H1 (cell line): Measurements from ENCODE around the gene ETFB. TPM values are rescaled to one million over a fixed set of nuclear protein-coding genes. Genes with fewer than 3 reads are reported as not detected.

Experiments
- CTCF ChIA-PET: fragments of 300-600 bp; sonication (Branson Sonifier 250); formaldehyde crosslinking; loops from one replicate; lab custom pipeline; 2021; ENCODE audit not compliant: partially characterized antibody; lab: Charles Lee
- POLR2A ChIA-PET: fragments of 300-600 bp; sonication (Branson Sonifier 250); formaldehyde crosslinking; loops from one replicate; lab custom pipeline; 2021; ENCODE audit warnings: inconsistent platforms; ENCODE audit not compliant: partially characterized antibody; lab: Charles Lee
- DNase-seq, 2 experiments: peaks; one replicate each; pipeline versions ENCODE4 v3.0.0 to v3.0.0-alpha.2; 2010 to 2022; ENCODE audit warnings: low spot score in 2 of 2, low read depth in 1 of 2, mixed read lengths in 1 of 2
- FAIRE-seq: peaks from 2 replicates; lab custom pipeline; 2011; peaks lifted over from hg19 to GRCh38; lab: Jason Lieb, UNC
- H2AFZ ChIP-seq: 2 replicates; pipeline ENCODE4 v1.8.1; 2012; ENCODE audit warnings: low read length, inconsistent platforms
- H2AK5ac ChIP-seq: 2 replicates; pipeline ENCODE4 v1.6.1; 2013; ENCODE audit warnings: low read depth, low read length
- H2BK120ac ChIP-seq: replicated peaks from 2 replicates; pipeline ENCODE3; 2013; ENCODE audit warnings: low read depth, low read length, inconsistent platforms
- H2BK12ac ChIP-seq: 2 replicates; pipeline ENCODE4 v1.6.1; 2013; ENCODE audit warnings: low read depth, low read length
- H2BK15ac ChIP-seq: 2 replicates; pipeline ENCODE4 v1.6.1; 2013; ENCODE audit warnings: low read length
- H2BK20ac ChIP-seq: 2 replicates; pipeline ENCODE4 v1.6.1; 2013; ENCODE audit warnings: low read length
- H2BK5ac ChIP-seq: 2 replicates; pipeline ENCODE4 v1.6.1; 2013; ENCODE audit warnings: low read depth, low read length
- H3K14ac ChIP-seq: 2 replicates; pipeline ENCODE4 v1.6.1; 2013; ENCODE audit warnings: inconsistent platforms; ENCODE audit not compliant: insufficient read length
- H3K18ac ChIP-seq: 2 replicates; pipeline ENCODE4 v1.6.1; 2013; ENCODE audit warnings: low read length; ENCODE audit errors: extremely low read depth
- H3K23ac ChIP-seq: 2 replicates; pipeline ENCODE4 v1.6.1; 2013; ENCODE audit warnings: inconsistent platforms; ENCODE audit not compliant: insufficient read length
- H3K23me2 ChIP-seq: 2 replicates; pipeline ENCODE4 v1.6.1; 2013; ENCODE audit warnings: low read depth, low read length
- H3K27ac ChIP-seq: 2 replicates; pipeline ENCODE4 v1.6.1; 2011; ENCODE audit warnings: low read depth, low read length, inconsistent platforms
- H3K27me3 ChIP-seq, 4 experiments: replicated peaks in 1 of 4; 1 replicate in 1 of 4; 2 replicates in 3 of 4; pipeline versions ENCODE4 v1.6.1 to v1.8.1; 2011 to 2013; ENCODE audit warnings: low read length in 3 of 4, mild to moderate bottlenecking in 3 of 4, inconsistent platforms in 2 of 4, mixed read lengths in 2 of 4, moderate library complexity in 1 of 4; ENCODE audit not compliant: control insufficient read depth in 3 of 4, insufficient read depth in 3 of 4; ENCODE audit errors: extremely low read depth in 1 of 4
- H3K36me3 ChIP-seq, 4 experiments: 2 replicates each; pipeline versions ENCODE4 v1.6.1 to v1.8.1; 2011 to 2013; ENCODE audit warnings: mild to moderate bottlenecking in 4 of 4, low read length in 3 of 4, moderate library complexity in 2 of 4, control low read depth in 1 of 4, inconsistent platforms in 1 of 4; ENCODE audit not compliant: insufficient read depth in 4 of 4, control insufficient read depth in 2 of 4
- H3K4ac ChIP-seq: replicated peaks from 2 replicates; pipeline ENCODE3; 2013; ENCODE audit warnings: low read length, low read depth, mixed read lengths, inconsistent platforms; ENCODE audit not compliant: insufficient read length
- H3K4me1 ChIP-seq, 4 experiments: replicated peaks in 1 of 4; 1 replicate in 1 of 4; 2 replicates in 3 of 4; pipeline versions ENCODE4 v1.6.1 to v1.8.1; 2011 to 2013; ENCODE audit warnings: low read length in 3 of 4, inconsistent platforms in 2 of 4, mixed read lengths in 1 of 4; ENCODE audit not compliant: insufficient read depth in 4 of 4, control insufficient read depth in 3 of 4
- H3K4me2 ChIP-seq, 2 experiments: 2 replicates each; pipeline versions ENCODE4 v1.6.1 to v1.8.1; 2011 to 2013; ENCODE audit warnings: low read depth in 2 of 2, low read length in 2 of 2, control low read depth in 1 of 2, inconsistent platforms in 1 of 2, mild to moderate bottlenecking in 1 of 2; ENCODE audit not compliant: insufficient read depth in 1 of 2
- H3K4me3 ChIP-seq, 4 experiments: fragments of 200-600, 300-600 bp in 1 of 4; sonication (generic), shearing (Covaris generic), sonication (Bioruptor Twin) in 1 of 4; 2 replicates each; pipeline versions ENCODE4 v1.5.1 to v1.8.1; 2011 to 2016; ENCODE audit warnings: low read length in 4 of 4, low read depth in 3 of 4, control low read depth in 2 of 4, inconsistent platforms in 2 of 4, mild to moderate bottlenecking in 2 of 4, mixed read lengths in 1 of 4, moderate library complexity in 1 of 4; ENCODE audit not compliant: insufficient read depth in 2 of 4; ENCODE audit errors: extremely low read depth in 1 of 4
- H3K56ac ChIP-seq: replicated peaks from 2 replicates; pipeline ENCODE3; 2013; ENCODE audit warnings: low read depth, mild to moderate bottlenecking, mixed read lengths, low read length, inconsistent platforms; ENCODE audit not compliant: insufficient read length
- H3K79me1 ChIP-seq: 2 replicates; pipeline ENCODE4 v1.6.1; 2013; ENCODE audit warnings: low read depth, low read length, control low read depth
- H3K79me2 ChIP-seq, 2 experiments: 2 replicates each; pipeline versions ENCODE4 v1.6.1 to v1.8.1; 2012 to 2013; ENCODE audit warnings: low read length in 2 of 2, mild to moderate bottlenecking in 2 of 2, inconsistent platforms in 1 of 2; ENCODE audit not compliant: insufficient read depth in 2 of 2, control insufficient read depth in 1 of 2
- H3K9ac ChIP-seq, 4 experiments: replicated peaks in 1 of 4; 1 replicate in 1 of 4; 2 replicates in 3 of 4; pipeline versions ENCODE4 v1.6.1 to v1.8.1; 2011 to 2013; ENCODE audit warnings: low read depth in 3 of 4, low read length in 3 of 4, control low read depth in 2 of 4, mild to moderate bottlenecking in 2 of 4, moderate library complexity in 2 of 4, inconsistent platforms in 1 of 4; ENCODE audit errors: extremely low read depth in 1 of 4
- H3K9me3 ChIP-seq, 2 experiments: 2 replicates each; pipeline versions ENCODE4 v1.6.1 to v1.8.1; 2012 to 2013; ENCODE audit warnings: mild to moderate bottlenecking in 2 of 2, moderate library complexity in 2 of 2, control low read depth in 1 of 2, inconsistent platforms in 1 of 2, low read depth in 1 of 2, low read length in 1 of 2, mixed read lengths in 1 of 2; ENCODE audit not compliant: insufficient read depth in 2 of 2
- H4K20me1 ChIP-seq, 2 experiments: replicated peaks in 1 of 2; 2 replicates each; pipeline versions ENCODE3 to v1.8.1; 2011 to 2013; ENCODE audit warnings: inconsistent platforms in 2 of 2, low read length in 2 of 2, mild to moderate bottlenecking in 1 of 2; ENCODE audit not compliant: insufficient read depth in 2 of 2, control insufficient read depth in 1 of 2
- H4K5ac ChIP-seq: 2 replicates; pipeline ENCODE4 v1.6.1; 2013; ENCODE audit warnings: low read length, low read depth, mixed read lengths, inconsistent platforms; ENCODE audit not compliant: insufficient read length
- H4K8ac ChIP-seq: 2 replicates; pipeline ENCODE4 v1.8.0; 2013; ENCODE audit warnings: mild to moderate bottlenecking, moderate library complexity, low read length, inconsistent platforms; ENCODE audit not compliant: insufficient read depth; ENCODE audit errors: extremely low read depth
- H4K91ac ChIP-seq: replicated peaks from 2 replicates; pipeline ENCODE3; 2013; ENCODE audit warnings: low read length, mixed read lengths, inconsistent platforms; ENCODE audit not compliant: insufficient read length
- EGR1 ChIP-seq: IDR thresholded peaks from 2 replicates; pipeline ENCODE4 v1.6.1; 2011; ENCODE audit warnings: low read depth, low read length, borderline replicate concordance
- FOSL1 ChIP-seq: IDR thresholded peaks from 2 replicates; pipeline ENCODE4 v1.6.1; 2011; ENCODE audit warnings: mild to moderate bottlenecking, low read depth, low read length, moderate library complexity; ENCODE audit not compliant: insufficient read depth
- JUN ChIP-seq: IDR thresholded peaks from 2 replicates; pipeline ENCODE4 v1.6.1; 2011; ENCODE audit warnings: low read depth, mild to moderate bottlenecking, improper control_type of control experiment, low read length
- POU5F1 ChIP-seq: IDR thresholded peaks from 2 replicates; pipeline ENCODE4 v1.6.1; 2011; ENCODE audit warnings: low read depth, mild to moderate bottlenecking, low read length, moderate library complexity
- WGBS, 2 experiments: shearing (Covaris generic) in 1 of 2; methylation state at CpG; one replicate each; pipeline versions ENCODE4 v1.1.6 to v1.1.7; 2013 to 2015; ENCODE audit warnings: low lambda C conversion rate in 2 of 2, mixed read lengths in 2 of 2, inconsistent platforms in 1 of 2, low coverage in 1 of 2, missing lambda C conversion rate in 1 of 2; ENCODE audit not compliant: insufficient replicate concordance in 2 of 2, insufficient coverage in 1 of 2, insufficient read length in 1 of 2; ENCODE audit errors: extremely low coverage in 1 of 2, missing lambda C conversion rate in 1 of 2; 5-methylcytosine and 5-hydroxymethylcytosine counted together
- polyA plus RNA-seq, 7 experiments: library from polyadenylated mRNA; depleted of rRNA in 3 of 7; stranded (reverse) in 5 of 7; unstranded in 2 of 7; fragments of >200 nt in 5 of 7; fragments of 200-250 nt in 2 of 7; gene quantifications; 1 replicate in 5 of 7; 2 replicates in 1 of 7; 4 replicates in 1 of 7; pipeline versions ENCODE4 v1.2.1 to v1.2.3, GENCODE V29; 2011 to 2013; ENCODE audit warnings: missing spikeins in 2 of 7, mixed read lengths in 2 of 7
- total RNA-seq: library from RNA; stranded (reverse); fragmentation: NEBNext Ultra II Directional; extraction: Animal tissue kit (Norgen Biotek cat#: 25700); gene quantifications from 2 replicates; pipeline ENCODE4 v1.2.1, GENCODE V29; 2021
- TF ChIP-seq, protein P1 (sequence below): IDR thresholded peaks from 2 replicates; pipeline ENCODE4 v1.6.1; 2012; ENCODE audit warnings: inconsistent platforms
- TF ChIP-seq, protein P2 (sequence below): IDR thresholded peaks from 2 replicates; pipeline ENCODE4 v1.6.1; 2012; ENCODE audit warnings: inconsistent platforms

The ETFB gene
- total and polyA plus RNA-seq, 2 of the 8 experiments (the other 6 are each of a cell fraction or from before 2014, with no cell fraction given), result 40.0 to 66.5 TPM

DNA sequence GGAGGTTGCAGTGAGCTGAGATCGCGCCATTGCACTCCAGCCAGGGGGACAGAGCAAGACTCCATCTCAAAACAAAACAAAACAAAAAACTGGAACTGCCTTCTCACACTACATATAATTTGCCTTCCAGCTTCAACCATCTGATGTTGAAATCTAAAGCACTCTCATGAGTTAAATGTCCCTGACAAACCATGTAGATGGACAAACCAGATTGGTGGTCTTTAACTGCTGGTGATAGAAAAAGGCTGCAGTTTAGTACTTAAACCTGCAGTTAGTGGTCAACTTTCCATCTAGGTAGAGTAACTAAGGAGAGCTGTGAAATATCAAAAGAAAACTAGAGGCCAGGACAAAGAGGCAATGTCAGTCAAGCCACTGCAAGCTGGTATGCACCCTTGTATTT lies 30.0 kb upstream of the ETFB start:
- Histone ChIP-seq H3K27me3 (no peaks in the 10 kb centered on the region), H3K23ac (no peak overlapping the region), H4K5ac (no peak overlapping the region), H3K36me3 (peaks cover 0 to 3% (median 0%) of the 10 kb centered on the region in 4 experiments; a peak in 2 of 8 replicates), H3K4me1 (peaks cover 0 to 7% (median 0%) of the 10 kb centered on the region in 4 experiments; a peak in 3 of 7 replicates), H3K56ac (no peak overlapping the region), H3K14ac (no peak overlapping the region), H3K18ac (no peak overlapping the region), H3K79me2 (peaks cover 0 to 5% of the 10 kb centered on the region in 2 experiments; a peak in 2 of 4 replicates), H2AFZ (no peak overlapping the region), H3K4me2 (no peak overlapping the region; a peak in 1 of 4 replicates), H4K91ac (no peak overlapping the region), H3K9me3 (peaks cover 0 to under 1% of the 10 kb centered on the region in 2 experiments; a peak in 1 of 4 replicates), H4K8ac (no peak overlapping the region), H3K27ac (no peak overlapping the region), H2BK15ac (no peak overlapping the region), H3K4me3 (no peak overlapping the region), H2BK12ac (no peak overlapping the region), H3K23me2 (peaks cover 7% of the 10 kb centered on the region), H3K79me1 (no peaks in the 10 kb centered on the region), H2AK5ac (no peak overlapping the region), H2BK120ac (no peak overlapping the region), H3K9ac (no peak overlapping the region), H4K20me1 (no peaks in the 10 kb centered on the region), H2BK20ac (no peak overlapping the region), H3K4ac (no peak overlapping the region), H2BK5ac (no peak overlapping the region)
- ChIA-PET CTCF (interaction anchor here (1.0 to 7.0 kb wide), 4 partner anchors 13 to 265 kb away, joined by 3 to 74 read pairs (median 8); no protein-coding TSS in a partner anchor), POLR2A (interaction anchor here (1.3 to 1.4 kb wide), 2 partner anchors 41 to 57 kb away, joined by 3 to 4 read pairs; no protein-coding TSS in a partner anchor)
- WGBS, 2 experiments, result 100% methylated on average over 2 of the region's 2 CpGs; no CpG with 5 or more reads in 1 of the 2 experiments
- no peak for FAIRE-seq
- TF ChIP-seq JUN (no peak), POU5F1 (no peak), FOSL1 (no peak), EGR1 (no peak)
- TF ChIP-seq, protein P1, sequence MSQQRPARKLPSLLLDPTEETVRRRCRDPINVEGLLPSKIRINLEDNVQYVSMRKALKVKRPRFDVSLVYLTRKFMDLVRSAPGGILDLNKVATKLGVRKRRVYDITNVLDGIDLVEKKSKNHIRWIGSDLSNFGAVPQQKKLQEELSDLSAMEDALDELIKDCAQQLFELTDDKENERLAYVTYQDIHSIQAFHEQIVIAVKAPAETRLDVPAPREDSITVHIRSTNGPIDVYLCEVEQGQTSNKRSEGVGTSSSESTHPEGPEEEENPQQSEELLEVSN, result no peak
- TF ChIP-seq, protein P2, sequence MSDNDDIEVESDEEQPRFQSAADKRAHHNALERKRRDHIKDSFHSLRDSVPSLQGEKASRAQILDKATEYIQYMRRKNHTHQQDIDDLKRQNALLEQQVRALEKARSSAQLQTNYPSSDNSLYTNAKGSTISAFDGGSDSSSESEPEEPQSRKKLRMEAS, result no peak
- DNase-seq, result no peak
